ENCODE results near the gene TRAF3.

Gene TRAF3

GRCh38 chr14:102781063-102781462, 3.8 kb downstream of the TRAF3 start:
- no peaks in the 10 kb centered on the region for H3K9me3 ChIP-seq (ENCODE audit: severe bottlenecking)
- no peak overlapping the region for H3K4me3 ChIP-seq (ENCODE audit: severe bottlenecking)
- H3K4me1 ChIP-seq (ENCODE audit: insufficient read depth, poor library complexity, severe bottlenecking): peaks cover 14% of the 10 kb centered on the region
- H3K36me3 ChIP-seq (ENCODE audit: low read depth): no peaks in the 10 kb centered on the region
- H3K27ac ChIP-seq (ENCODE audit: poor library complexity, severe bottlenecking): no peak overlapping the region
- no peak for TF ChIP-seq CTCF (IDR thresholded peaks at IDR 0.05; ENCODE audit: poor library complexity, severe bottlenecking)
- H3K27me3 ChIP-seq (ENCODE audit: insufficient read depth, poor library complexity, severe bottlenecking): no peaks in the 10 kb centered on the region
- ATAC-seq (ENCODE audit: low read depth) (no peak), DNase-seq (ENCODE audit: low spot score) (no peak)

GRCh38 chr14:102782974-102783373, 5.7 kb downstream of the TRAF3 start:
- no peak overlapping the region for H3K4me3 ChIP-seq (ENCODE audit: severe bottlenecking)
- DNase-seq (ENCODE audit: low spot score) (no peak), ATAC-seq (ENCODE audit: low read depth) (no peak)
- H3K4me1 ChIP-seq (ENCODE audit: insufficient read depth, poor library complexity, severe bottlenecking): peaks cover 14% of the 10 kb centered on the region
- H3K9me3 ChIP-seq (ENCODE audit: severe bottlenecking): no peaks in the 10 kb centered on the region
- no peaks in the 10 kb centered on the region for H3K27me3 ChIP-seq (ENCODE audit: insufficient read depth, poor library complexity, severe bottlenecking)
- no peak for TF ChIP-seq CTCF (IDR thresholded peaks at IDR 0.05; ENCODE audit: poor library complexity, severe bottlenecking)
- H3K36me3 ChIP-seq (ENCODE audit: low read depth): no peaks in the 10 kb centered on the region
- H3K27ac ChIP-seq (ENCODE audit: poor library complexity, severe bottlenecking): no peak overlapping the region

- ATAC-seq (ENCODE audit: low read depth) (no peak), DNase-seq (ENCODE audit: low spot score) (no peak)
- no peak overlapping the region for H3K4me3 ChIP-seq (ENCODE audit: severe bottlenecking)
- no peak overlapping the region for H3K27ac ChIP-seq (ENCODE audit: poor library complexity, severe bottlenecking)
- H3K9me3 ChIP-seq (ENCODE audit: severe bottlenecking): no peaks in the 10 kb centered on the region
- H3K36me3 ChIP-seq (ENCODE audit: low read depth): no peaks in the 10 kb centered on the region
- peaks cover under 1% of the 10 kb centered on the region for H3K4me1 ChIP-seq (ENCODE audit: insufficient read depth, poor library complexity, severe bottlenecking)
- H3K27me3 ChIP-seq (ENCODE audit: insufficient read depth, poor library complexity, severe bottlenecking): no peaks in the 10 kb centered on the region
- TF ChIP-seq CTCF (IDR thresholded peaks at IDR 0.05; ENCODE audit: poor library complexity, severe bottlenecking): no peak
Measured at GRCh38 chr14:102784892-102785594, 7.8 kb downstream of the TRAF3 start.

GRCh38 chr14:102785595-102785963, 8.3 kb downstream of the TRAF3 start:
- Histone ChIP-seq H3K4me3 (ENCODE audit: severe bottlenecking) (no peak overlapping the region), H3K9me3 (ENCODE audit: severe bottlenecking) (no peaks in the 10 kb centered on the region), H3K4me1 (ENCODE audit: insufficient read depth, poor library complexity, severe bottlenecking) (no peaks in the 10 kb centered on the region), H3K36me3 (ENCODE audit: low read depth) (no peaks in the 10 kb centered on the region), H3K27me3 (ENCODE audit: insufficient read depth, poor library complexity, severe bottlenecking) (no peaks in the 10 kb centered on the region), H3K27ac (ENCODE audit: poor library complexity, severe bottlenecking) (no peak overlapping the region)
- DNase-seq (ENCODE audit: low spot score) (no peak), ATAC-seq (ENCODE audit: low read depth) (no peak)
- no peak for TF ChIP-seq CTCF (IDR thresholded peaks at IDR 0.05; ENCODE audit: poor library complexity, severe bottlenecking)

- no peak overlapping the region for H3K27ac ChIP-seq (ENCODE audit: poor library complexity, severe bottlenecking)
- DNase-seq (ENCODE audit: low spot score) (no peak), ATAC-seq (ENCODE audit: low read depth) (no peak)
- no peaks in the 10 kb centered on the region for H3K4me1 ChIP-seq (ENCODE audit: insufficient read depth, poor library complexity, severe bottlenecking)
- H3K36me3 ChIP-seq (ENCODE audit: low read depth): no peaks in the 10 kb centered on the region
- no peak for TF ChIP-seq CTCF (IDR thresholded peaks at IDR 0.05; ENCODE audit: poor library complexity, severe bottlenecking)
- H3K4me3 ChIP-seq (ENCODE audit: severe bottlenecking): no peak overlapping the region
- no peaks in the 10 kb centered on the region for H3K9me3 ChIP-seq (ENCODE audit: severe bottlenecking)
- H3K27me3 ChIP-seq (ENCODE audit: insufficient read depth, poor library complexity, severe bottlenecking): no peaks in the 10 kb centered on the region
Measured at GRCh38 chr14:102786768-102787167, 9.5 kb downstream of the TRAF3 start.
